Measurements from ENCODE around the gene ASPSCR1.

GRCh38 chr17:82028966-82029365, 51.5 kb downstream of the ASPSCR1 start:
- TF ChIP-seq POLR2A (IDR thresholded peaks at IDR 0.05; ENCODE audit: low read depth, low read length) (no peak), CTCF (conservative IDR thresholded peaks at IDR 0.05; ENCODE audit: low read depth, low read length) (no peak), MXI1 (IDR thresholded peaks at IDR 0.05; ENCODE audit: borderline replicate concordance, low read depth, low read length) (no peak), FOS (IDR thresholded peaks at IDR 0.05; ENCODE audit: low read depth, low read length) (no peak), SMC3 (IDR thresholded peaks at IDR 0.05; ENCODE audit: low read depth, low read length) (no peak), RFX5 (IDR thresholded peaks at IDR 0.05; ENCODE audit: low read depth, low read length) (no peak), RAD21 (IDR thresholded peaks at IDR 0.05; ENCODE audit: low read length) (no peak), USF2 (IDR thresholded peaks at IDR 0.05; ENCODE audit: low read depth, low read length) (no peak), CHD1 (IDR thresholded peaks at IDR 0.05; ENCODE audit: low read depth, low read length) (no peak), CEBPB (IDR thresholded peaks at IDR 0.05; ENCODE audit: low read depth, low read length) (no peak), RCOR1 (IDR thresholded peaks at IDR 0.05; ENCODE audit: insufficient replicate concordance, low read length) (no peak), NFE2L2 (IDR thresholded peaks at IDR 0.05; ENCODE audit: low read depth, low read length) (no peak), ELK1 (IDR thresholded peaks at IDR 0.05; ENCODE audit: borderline replicate concordance, low read depth, low read length) (no peak)
